ENCODE results near the gene PPP6R2. TPM values are rescaled to one million over a fixed set of nuclear protein-coding genes. Genes with fewer than 3 reads are reported as not detected.

PPP6R2 gene
- polyA plus RNA-seq, 3 donors from 2014 or later, result 13.5 to 43.5 (median 19.6) TPM

GRCh38 chr22:50456466-50457234 is 113.5 kb downstream of the PPP6R2 start:
- no peak for DNase-seq
- H3K36me3 Mint-ChIP-seq, result peaks cover 5 to 19% (median 12%) of the 10 kb centered on the region in 3 donors
- H3K4me3 Mint-ChIP-seq, result no peak overlapping the region
- H3K27ac Mint-ChIP-seq, result peak overlapping the region in 2 of 6 donors; percentile 53 to 62
- H3K4me1 Mint-ChIP-seq, result peaks cover 5 to 10% of the 10 kb centered on the region in 2 donors
- H3K9me3 Mint-ChIP-seq, result no peaks in the 10 kb centered on the region
- H3K27me3 Mint-ChIP-seq (ENCODE audit: low read depth in 3 of 3), result peaks cover 8 to 11% (median 10%) of the 10 kb centered on the region in 3 donors

- peak overlapping the region in 1 of 6 donors; percentile 18 for H3K27ac Mint-ChIP-seq
- H3K27me3 Mint-ChIP-seq (ENCODE audit: low read depth in 3 of 3), result peaks cover 5 to 10% (median 5%) of the 10 kb centered on the region in 3 donors
- H3K4me3 Mint-ChIP-seq, result no peak overlapping the region
- no peaks in the 10 kb centered on the region for H3K4me1 Mint-ChIP-seq
- DNase-seq, result no peak
- H3K9me3 Mint-ChIP-seq, result no peaks in the 10 kb centered on the region
- peaks cover 9 to 14% (median 9%) of the 10 kb centered on the region in 3 donors for H3K36me3 Mint-ChIP-seq
Measured at GRCh38 chr22:50459016-50459415, 115.9 kb downstream of the PPP6R2 start.

- H3K4me3 Mint-ChIP-seq, result no peak overlapping the region
- H3K4me1 Mint-ChIP-seq, result no peaks in the 10 kb centered on the region
- H3K36me3 Mint-ChIP-seq, result peaks cover 9 to 12% (median 9%) of the 10 kb centered on the region in 3 donors
- peaks cover 5 to 7% (median 5%) of the 10 kb centered on the region in 3 donors for H3K27me3 Mint-ChIP-seq (ENCODE audit: low read depth in 3 of 3)
- DNase-seq, result no peak
- H3K9me3 Mint-ChIP-seq, result no peaks in the 10 kb centered on the region
- H3K27ac Mint-ChIP-seq, result no peak overlapping the region
Measured at GRCh38 chr22:50459496-50460140, 116.5 kb downstream of the PPP6R2 start.

GRCh38 chr22:50460938-50461337 is 117.8 kb downstream of the PPP6R2 start:
- DNase-seq, result no peak

GRCh38 chr22:50461536-50461935 is 118.4 kb downstream of the PPP6R2 start:
- Mint-ChIP-seq H3K36me3 (peaks cover 9 to 12% (median 9%) of the 10 kb centered on the region in 3 donors), H3K9me3 (no peaks in the 10 kb centered on the region), H3K27ac (no peak overlapping the region), H3K27me3 (ENCODE audit: low read depth in 3 of 3) (peaks cover 5 to 7% (median 5%) of the 10 kb centered on the region in 3 donors), H3K4me1 (peaks cover 0 to 1% of the 10 kb centered on the region in 2 donors), H3K4me3 (no peak overlapping the region)
- no peak for DNase-seq

More at GRCh38 chr22:50460938-50461337, 117.8 kb downstream of the PPP6R2 start:
- Mint-ChIP-seq H3K4me1 (no peaks in the 10 kb centered on the region), H3K27me3 (ENCODE audit: low read depth in 3 of 3) (peaks cover 5 to 7% (median 5%) of the 10 kb centered on the region in 3 donors), H3K9me3 (no peaks in the 10 kb centered on the region), H3K4me3 (no peak overlapping the region), H3K36me3 (peaks cover 9 to 12% (median 9%) of the 10 kb centered on the region in 3 donors), H3K27ac (peak overlapping the region in 1 of 6 donors; percentile 41)

GRCh38 chr22:50461979-50462540 is 118.9 kb downstream of the PPP6R2 start:
- Mint-ChIP-seq H3K27ac (no peak overlapping the region), H3K9me3 (no peaks in the 10 kb centered on the region), H3K4me3 (no peak overlapping the region), H3K36me3 (peaks cover 13 to 17% (median 13%) of the 10 kb centered on the region in 3 donors), H3K4me1 (peaks cover 4 to 7% of the 10 kb centered on the region in 2 donors), H3K27me3 (ENCODE audit: low read depth in 3 of 3) (peaks cover 5% of the 10 kb centered on the region in 3 donors)
- no peak for DNase-seq

GRCh38 chr22:50463188-50463900 is 120.2 kb downstream of the PPP6R2 start:
- peaks cover 4 to 9% of the 10 kb centered on the region in 2 donors for H3K4me1 Mint-ChIP-seq
- H3K4me3 Mint-ChIP-seq, result no peak overlapping the region
- H3K36me3 Mint-ChIP-seq, result peaks cover 13 to 14% (median 13%) of the 10 kb centered on the region in 3 donors
- H3K27me3 Mint-ChIP-seq (ENCODE audit: low read depth in 3 of 3), result peaks cover 3 to 4% (median 3%) of the 10 kb centered on the region in 3 donors
- peak overlapping the region in 4 of 6 donors; percentile 34 to 62 (median 52) for H3K27ac Mint-ChIP-seq
- DNase-seq, result no peak
- no peaks in the 10 kb centered on the region for H3K9me3 Mint-ChIP-seq

GRCh38 chr22:50464451-50464850 is 121.3 kb downstream of the PPP6R2 start:
- Mint-ChIP-seq H3K9me3 (no peaks in the 10 kb centered on the region), H3K4me3 (no peak overlapping the region), H3K27me3 (ENCODE audit: low read depth in 3 of 3) (peaks cover 2 to 4% (median 2%) of the 10 kb centered on the region in 3 donors), H3K36me3 (peaks cover 7 to 13% (median 11%) of the 10 kb centered on the region in 3 donors), H3K4me1 (peaks cover 15 to 20% of the 10 kb centered on the region in 2 donors), H3K27ac (no peak overlapping the region)
- DNase-seq, result no peak

- H3K9me3 Mint-ChIP-seq, result peaks cover 0 to 2% (median 0%) of the 10 kb centered on the region in 6 donors
- no peak overlapping the region for H3K4me3 Mint-ChIP-seq
- DNase-seq, result no peak
- H3K27me3 Mint-ChIP-seq (ENCODE audit: low read depth in 3 of 3), result peaks cover 9 to 10% (median 10%) of the 10 kb centered on the region in 3 donors
- peaks cover 24 to 29% of the 10 kb centered on the region in 2 donors for H3K4me1 Mint-ChIP-seq
- H3K36me3 Mint-ChIP-seq, result peaks cover 7 to 13% (median 11%) of the 10 kb centered on the region in 3 donors
- peak overlapping the region in 1 of 6 donors; percentile 17 for H3K27ac Mint-ChIP-seq
Measured at GRCh38 chr22:50465066-50465930, 122.2 kb downstream of the PPP6R2 start.

GRCh38 chr22:50467341-50467740 is 124.2 kb downstream of the PPP6R2 start:
- Mint-ChIP-seq H3K4me1 (peaks cover 44 to 46% of the 10 kb centered on the region in 2 donors), H3K36me3 (peaks cover 7 to 11% (median 8%) of the 10 kb centered on the region in 3 donors), H3K27ac (peak overlapping the region in 3 of 6 donors; percentile 68 to 91 (median 82)), H3K9me3 (peaks cover 0 to 2% (median 0%) of the 10 kb centered on the region in 6 donors), H3K4me3 (no peak overlapping the region), H3K27me3 (ENCODE audit: low read depth in 3 of 3) (peaks cover 10 to 13% (median 12%) of the 10 kb centered on the region in 3 donors)
- DNase-seq, result no peak

GRCh38 chr22:50467773-50468440 is 124.8 kb downstream of the PPP6R2 start:
- Mint-ChIP-seq H3K4me3 (no peak overlapping the region), H3K9me3 (peaks cover 0 to 2% (median 0%) of the 10 kb centered on the region in 6 donors), H3K4me1 (peaks cover 50 to 52% of the 10 kb centered on the region in 2 donors), H3K27me3 (ENCODE audit: low read depth in 3 of 3) (peaks cover 8 to 14% (median 12%) of the 10 kb centered on the region in 3 donors), H3K36me3 (peaks cover 7 to 11% (median 8%) of the 10 kb centered on the region in 3 donors), H3K27ac (peak overlapping the region; percentile 29 to 98 (median 94))
- DNase-seq, result no peak

- no peak for DNase-seq
- H3K27me3 Mint-ChIP-seq (ENCODE audit: low read depth in 3 of 3), result peaks cover 12 to 19% (median 16%) of the 10 kb centered on the region in 3 donors
- peak overlapping the region in 4 of 5 donors; percentile 60 to 83 (median 80) for H3K4me3 Mint-ChIP-seq
- H3K36me3 Mint-ChIP-seq, result peaks cover 6 to 10% (median 7%) of the 10 kb centered on the region in 3 donors
- H3K4me1 Mint-ChIP-seq, result peaks cover 57 to 59% of the 10 kb centered on the region in 2 donors
- peak overlapping the region; percentile 88 to 98 (median 96) for H3K27ac Mint-ChIP-seq
- peaks cover 0 to 2% (median 0%) of the 10 kb centered on the region in 6 donors for H3K9me3 Mint-ChIP-seq
Measured at GRCh38 chr22:50468626-50469025, 125.5 kb downstream of the PPP6R2 start.

Measured in immature natural killer cell (primary cell).